ENCODE results near the gene ZCCHC10.

GRCh38 chr5:133029416-133029815 lies 3.1 kb upstream of the ZCCHC10 start:
- no peak for TF ChIP-seq POLR2A (IDR thresholded peaks at IDR 0.05; ENCODE audit: low read length)
- no peak for TF ChIP-seq GATA1 (IDR thresholded peaks at IDR 0.05; ENCODE audit: low read depth, low read length)

All from erythroblast (primary cell).